GM12891 (cell line): ENCODE data around the gene ALK.

Experiments used
- PAX5 ChIP-seq: IDR thresholded peaks from 2 replicates; pipeline ENCODE4 v1.6.1; 2011; ENCODE audit warnings: low read length, moderate library complexity, mild to moderate bottlenecking; ENCODE audit not compliant: insufficient read depth, severe bottlenecking
- POLR2A ChIP-seq: IDR thresholded peaks from 2 replicates; pipeline ENCODE4 v1.6.1; 2011; ENCODE audit warnings: low read depth, low read length, control low read depth
- POLR2AphosphoS5 ChIP-seq: IDR thresholded peaks from 2 replicates; pipeline ENCODE4 v1.6.1; 2011; ENCODE audit warnings: low read depth, low read length, control low read depth
- POU2F2 ChIP-seq: IDR thresholded peaks from 2 replicates; pipeline ENCODE4 v1.6.1; 2011; ENCODE audit warnings: low read depth, mild to moderate bottlenecking, control low read depth, low read length, moderate library complexity
- SPI1 ChIP-seq: IDR thresholded peaks from 2 replicates; pipeline ENCODE4 v1.6.1; 2011; ENCODE audit warnings: low read depth, low read length, control low read depth
- TAF1 ChIP-seq: IDR thresholded peaks from 2 replicates; pipeline ENCODE4 v1.6.1; 2011; ENCODE audit warnings: low read depth, low read length, control low read depth

- TF ChIP-seq POLR2A (no peak), TAF1 (no peak), POLR2AphosphoS5 (no peak), SPI1 (no peak), PAX5 (no peak), POU2F2 (no peak)
Measured at GRCh38 chr2:29817801-29818680, 103.3 kb downstream of the ALK start.
